WTC11 (cell line): ENCODE data around the gene FAM171A1. TPM values are rescaled to one million over a fixed set of nuclear protein-coding genes. Genes with fewer than 3 reads are reported as not detected.

ENCODE experiments used
- ATAC-seq: fragments of 200-7000 bp; cut with Tn5 transposase; 2 replicates; pipeline ENCODE4 v1.10.0; 2021; ENCODE audit warnings: mild to moderate bottlenecking, moderate library complexity
- CTCF ChIA-PET: fragments of 300-600 bp; sonication (Branson Sonifier 250); formaldehyde crosslinking; loops from one replicate; lab custom pipeline; 2021; ENCODE audit warnings: antibody characterized with exemption; lab: Charles Lee
- POLR2A ChIA-PET: fragments of 350-600 bp; sonication (Branson Sonifier 250); formaldehyde crosslinking; loops from one replicate; lab custom pipeline; 2021; ENCODE audit warnings: antibody characterized with exemption; lab: Charles Lee
- DNase-seq: peaks from one replicate; pipeline ENCODE4 v3.0.0; 2021; ENCODE audit warnings: low spot score
- H3K27ac Mint-ChIP-seq: 2 replicates; pipeline ENCODE4 v1.8.0; 2021; ENCODE audit warnings: mixed read lengths
- H3K27me3 Mint-ChIP-seq: 2 replicates; pipeline ENCODE4 v1.8.0; 2021; ENCODE audit warnings: low read depth, mild to moderate bottlenecking, moderate library complexity, mixed read lengths
- H3K36me3 Mint-ChIP-seq: 2 replicates; pipeline ENCODE4 v1.8.0; 2021; ENCODE audit warnings: mixed read lengths
- H3K4me1 Mint-ChIP-seq: 2 replicates; pipeline ENCODE4 v1.8.0; 2022; ENCODE audit warnings: mixed read lengths
- H3K4me3 Mint-ChIP-seq: 2 replicates; pipeline ENCODE4 v1.8.0; 2021; ENCODE audit warnings: mild to moderate bottlenecking, moderate library complexity, mixed read lengths
- H3K9me3 Mint-ChIP-seq: 2 replicates; pipeline ENCODE4 v1.8.0; 2021; ENCODE audit warnings: mixed read lengths
- FOXK1 ChIP-seq: sonication (generic); formaldehyde crosslinking; IDR thresholded peaks from 2 replicates; pipeline ENCODE4 v1.8.0; 2022; ENCODE audit warnings: mild to moderate bottlenecking, moderate library complexity, missing genetic modification reagents
- GRHL2 ChIP-seq: fragments of 250-450 bp; sonication (Bioruptor Pico); IDR thresholded peaks from 2 replicates; pipeline ENCODE4 v1.8.0; 2022; ENCODE audit warnings: mild to moderate bottlenecking, moderate library complexity; ENCODE audit not compliant: insufficient replicate concordance, severe bottlenecking
- IRF2 ChIP-seq: sonication (generic); formaldehyde crosslinking; IDR thresholded peaks from 2 replicates; pipeline ENCODE4 v1.8.0; 2022; ENCODE audit warnings: low read depth, missing genetic modification reagents, borderline replicate concordance
- NFATC4 ChIP-seq: fragments of 250-450 bp; sonication (Bioruptor Pico); IDR thresholded peaks from 2 replicates; pipeline ENCODE4 v1.9.0; 2021; ENCODE audit warnings: mild to moderate bottlenecking
- OVOL2 ChIP-seq: fragments of 250-450 bp; sonication (Bioruptor Pico); IDR thresholded peaks from 2 replicates; pipeline ENCODE4 v1.9.0; 2021; ENCODE audit warnings: mild to moderate bottlenecking, borderline replicate concordance
- PRRX2 ChIP-seq: fragments of 250-450 bp; sonication (Bioruptor Pico); IDR thresholded peaks from 2 replicates; pipeline ENCODE4 v1.8.0; 2021; ENCODE audit warnings: mild to moderate bottlenecking
- ZBTB21 ChIP-seq: sonication (generic); formaldehyde crosslinking; IDR thresholded peaks from 2 replicates; pipeline ENCODE4 v1.8.1; 2023; ENCODE audit warnings: mild to moderate bottlenecking, missing genetic modification reagents, borderline replicate concordance
- ZNF121 ChIP-seq: sonication (generic); formaldehyde crosslinking; IDR thresholded peaks from 2 replicates; pipeline ENCODE4 v1.8.0; 2023; ENCODE audit warnings: missing genetic modification reagents
- ZNF317 ChIP-seq: sonication (generic); formaldehyde crosslinking; IDR thresholded peaks from 2 replicates; pipeline ENCODE4 v1.8.1; 2023; ENCODE audit warnings: low read depth, mild to moderate bottlenecking, moderate library complexity, missing genetic modification reagents, borderline replicate concordance
- ZNF416 ChIP-seq: fragments of 250-450 bp; sonication (Bioruptor Pico); IDR thresholded peaks from 2 replicates; pipeline ENCODE4 v1.9.0; 2021; ENCODE audit warnings: mild to moderate bottlenecking, inconsistent platforms
- total RNA-seq: library from RNA; stranded (reverse); gene quantifications from 3 replicates; pipeline ENCODE4 v1.2.3, GENCODE V29; 2021
- TF ChIP-seq, protein P1 (sequence below): fragments of 250-450 bp; sonication (Bioruptor Pico); IDR thresholded peaks from 2 replicates; pipeline ENCODE4 v1.9.0; 2021; ENCODE audit warnings: moderate library complexity, mild to moderate bottlenecking, inconsistent platforms, borderline replicate concordance
- TF ChIP-seq, protein P2 (sequence below): sonication (generic); formaldehyde crosslinking; IDR thresholded peaks from 2 replicates; pipeline ENCODE4 v1.8.1; 2022; ENCODE audit warnings: mild to moderate bottlenecking, moderate library complexity, missing genetic modification reagents
- TF ChIP-seq, protein P3 (sequence below): fragments of 250-450 bp; sonication (Bioruptor Pico); IDR thresholded peaks from 2 replicates; pipeline ENCODE4 v1.9.0; 2021; ENCODE audit warnings: mild to moderate bottlenecking, borderline replicate concordance
- TF ChIP-seq, protein P4 (sequence below): sonication (generic); formaldehyde crosslinking; IDR thresholded peaks from 2 replicates; pipeline ENCODE4 v1.8.0; 2023; ENCODE audit warnings: missing genetic modification reagents, mild to moderate bottlenecking, borderline replicate concordance
- TF ChIP-seq, protein P5 (sequence below): sonication (generic); formaldehyde crosslinking; IDR thresholded peaks from 2 replicates; pipeline ENCODE4 v1.8.0; 2022; ENCODE audit warnings: mild to moderate bottlenecking, missing genetic modification reagents
- TF ChIP-seq, protein P6 (sequence below): fragments of 200-600 bp; IDR thresholded peaks from 2 replicates; pipeline ENCODE4 v1.8.0; 2022; ENCODE audit warnings: antibody characterized with exemption
- TF ChIP-seq, protein P7 (sequence below): fragments of 250-450 bp; sonication (Bioruptor Pico); IDR thresholded peaks from 2 replicates; pipeline ENCODE4 v1.9.0; 2021; ENCODE audit warnings: mild to moderate bottlenecking

Gene FAM171A1
- total RNA-seq, 1 experiment from 2014 or later, result 33.9 TPM

DNA sequence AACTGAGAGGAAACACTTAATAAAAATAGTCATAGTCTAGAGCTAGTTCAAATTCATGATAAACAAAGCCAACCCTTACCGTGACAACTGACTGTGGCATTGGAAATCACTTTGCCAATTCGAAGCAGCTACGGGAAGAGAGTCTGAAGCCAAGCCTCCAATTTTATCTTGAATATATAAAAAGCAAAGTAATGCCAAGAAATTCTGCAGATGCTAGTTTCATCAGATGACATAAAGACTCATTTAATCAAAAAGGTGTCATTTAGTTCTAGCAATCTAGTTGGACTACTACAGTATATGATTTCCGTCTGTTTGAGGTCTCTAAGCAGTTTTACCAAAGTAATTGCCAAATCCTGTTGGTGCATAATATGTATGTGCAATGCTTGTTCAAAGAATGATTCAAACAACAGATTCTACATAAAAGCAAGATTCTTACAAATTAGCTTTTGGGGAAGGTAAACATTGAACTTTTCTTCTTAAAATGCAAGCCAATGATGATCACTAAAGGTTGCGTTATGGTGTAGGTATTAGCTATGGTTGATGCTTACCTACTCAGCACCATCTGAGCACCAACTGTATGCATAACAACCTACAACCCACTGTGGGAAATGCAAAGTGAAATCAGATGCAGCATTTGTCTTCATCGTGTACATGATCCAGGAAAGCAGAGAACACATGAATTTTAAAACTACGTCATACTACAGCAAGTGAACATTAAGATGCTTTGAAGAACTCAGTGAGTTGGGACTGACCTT lies 2.8 kb downstream of the FAM171A1 start:
- ATAC-seq, result no peak
- no peak overlapping the region; the same call in 1 of the 2 replicates for H3K4me3 Mint-ChIP-seq
- H3K36me3 Mint-ChIP-seq, result peaks cover 9% of the 10 kb centered on the region
- H3K27ac Mint-ChIP-seq, result no peak overlapping the region
- ChIA-PET POLR2A (interaction anchor here (0.6 kb wide), 1 partner anchor 697 kb away, joined by 4 read pairs; no protein-coding TSS in a partner anchor), CTCF (interaction anchor here (1.2 to 1.4 kb wide), 2 partner anchors 10 to 116 kb away, joined by 3 read pairs; no protein-coding TSS in a partner anchor)
- no peak for DNase-seq
- TF ChIP-seq, protein P1, sequence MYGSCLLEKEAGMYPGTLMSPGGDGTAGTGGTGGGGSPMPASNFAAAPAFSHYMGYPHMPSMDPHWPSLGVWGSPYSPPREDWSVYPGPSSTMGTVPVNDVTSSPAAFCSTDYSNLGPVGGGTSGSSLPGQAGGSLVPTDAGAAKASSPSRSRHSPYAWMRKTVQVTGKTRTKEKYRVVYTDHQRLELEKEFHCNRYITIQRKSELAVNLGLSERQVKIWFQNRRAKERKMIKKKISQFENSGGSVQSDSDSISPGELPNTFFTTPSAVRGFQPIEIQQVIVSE (CRISPR knock-in tag), result no peak
- TF ChIP-seq, protein P2, sequence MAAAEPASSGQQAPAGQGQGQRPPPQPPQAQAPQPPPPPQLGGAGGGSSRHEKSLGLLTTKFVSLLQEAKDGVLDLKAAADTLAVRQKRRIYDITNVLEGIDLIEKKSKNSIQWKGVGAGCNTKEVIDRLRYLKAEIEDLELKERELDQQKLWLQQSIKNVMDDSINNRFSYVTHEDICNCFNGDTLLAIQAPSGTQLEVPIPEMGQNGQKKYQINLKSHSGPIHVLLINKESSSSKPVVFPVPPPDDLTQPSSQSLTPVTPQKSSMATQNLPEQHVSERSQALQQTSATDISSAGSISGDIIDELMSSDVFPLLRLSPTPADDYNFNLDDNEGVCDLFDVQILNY (CRISPR knock-in tag), result no peak
- TF ChIP-seq GRHL2 (CRISPR knock-in tag), result no peak
- TF ChIP-seq, protein P3, sequence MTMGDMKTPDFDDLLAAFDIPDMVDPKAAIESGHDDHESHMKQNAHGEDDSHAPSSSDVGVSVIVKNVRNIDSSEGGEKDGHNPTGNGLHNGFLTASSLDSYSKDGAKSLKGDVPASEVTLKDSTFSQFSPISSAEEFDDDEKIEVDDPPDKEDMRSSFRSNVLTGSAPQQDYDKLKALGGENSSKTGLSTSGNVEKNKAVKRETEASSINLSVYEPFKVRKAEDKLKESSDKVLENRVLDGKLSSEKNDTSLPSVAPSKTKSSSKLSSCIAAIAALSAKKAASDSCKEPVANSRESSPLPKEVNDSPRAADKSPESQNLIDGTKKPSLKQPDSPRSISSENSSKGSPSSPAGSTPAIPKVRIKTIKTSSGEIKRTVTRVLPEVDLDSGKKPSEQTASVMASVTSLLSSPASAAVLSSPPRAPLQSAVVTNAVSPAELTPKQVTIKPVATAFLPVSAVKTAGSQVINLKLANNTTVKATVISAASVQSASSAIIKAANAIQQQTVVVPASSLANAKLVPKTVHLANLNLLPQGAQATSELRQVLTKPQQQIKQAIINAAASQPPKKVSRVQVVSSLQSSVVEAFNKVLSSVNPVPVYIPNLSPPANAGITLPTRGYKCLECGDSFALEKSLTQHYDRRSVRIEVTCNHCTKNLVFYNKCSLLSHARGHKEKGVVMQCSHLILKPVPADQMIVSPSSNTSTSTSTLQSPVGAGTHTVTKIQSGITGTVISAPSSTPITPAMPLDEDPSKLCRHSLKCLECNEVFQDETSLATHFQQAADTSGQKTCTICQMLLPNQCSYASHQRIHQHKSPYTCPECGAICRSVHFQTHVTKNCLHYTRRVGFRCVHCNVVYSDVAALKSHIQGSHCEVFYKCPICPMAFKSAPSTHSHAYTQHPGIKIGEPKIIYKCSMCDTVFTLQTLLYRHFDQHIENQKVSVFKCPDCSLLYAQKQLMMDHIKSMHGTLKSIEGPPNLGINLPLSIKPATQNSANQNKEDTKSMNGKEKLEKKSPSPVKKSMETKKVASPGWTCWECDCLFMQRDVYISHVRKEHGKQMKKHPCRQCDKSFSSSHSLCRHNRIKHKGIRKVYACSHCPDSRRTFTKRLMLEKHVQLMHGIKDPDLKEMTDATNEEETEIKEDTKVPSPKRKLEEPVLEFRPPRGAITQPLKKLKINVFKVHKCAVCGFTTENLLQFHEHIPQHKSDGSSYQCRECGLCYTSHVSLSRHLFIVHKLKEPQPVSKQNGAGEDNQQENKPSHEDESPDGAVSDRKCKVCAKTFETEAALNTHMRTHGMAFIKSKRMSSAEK (CRISPR knock-in tag), result no peak
- no peak for TF ChIP-seq IRF2 (CRISPR knock-in tag)
- TF ChIP-seq, protein P4, sequence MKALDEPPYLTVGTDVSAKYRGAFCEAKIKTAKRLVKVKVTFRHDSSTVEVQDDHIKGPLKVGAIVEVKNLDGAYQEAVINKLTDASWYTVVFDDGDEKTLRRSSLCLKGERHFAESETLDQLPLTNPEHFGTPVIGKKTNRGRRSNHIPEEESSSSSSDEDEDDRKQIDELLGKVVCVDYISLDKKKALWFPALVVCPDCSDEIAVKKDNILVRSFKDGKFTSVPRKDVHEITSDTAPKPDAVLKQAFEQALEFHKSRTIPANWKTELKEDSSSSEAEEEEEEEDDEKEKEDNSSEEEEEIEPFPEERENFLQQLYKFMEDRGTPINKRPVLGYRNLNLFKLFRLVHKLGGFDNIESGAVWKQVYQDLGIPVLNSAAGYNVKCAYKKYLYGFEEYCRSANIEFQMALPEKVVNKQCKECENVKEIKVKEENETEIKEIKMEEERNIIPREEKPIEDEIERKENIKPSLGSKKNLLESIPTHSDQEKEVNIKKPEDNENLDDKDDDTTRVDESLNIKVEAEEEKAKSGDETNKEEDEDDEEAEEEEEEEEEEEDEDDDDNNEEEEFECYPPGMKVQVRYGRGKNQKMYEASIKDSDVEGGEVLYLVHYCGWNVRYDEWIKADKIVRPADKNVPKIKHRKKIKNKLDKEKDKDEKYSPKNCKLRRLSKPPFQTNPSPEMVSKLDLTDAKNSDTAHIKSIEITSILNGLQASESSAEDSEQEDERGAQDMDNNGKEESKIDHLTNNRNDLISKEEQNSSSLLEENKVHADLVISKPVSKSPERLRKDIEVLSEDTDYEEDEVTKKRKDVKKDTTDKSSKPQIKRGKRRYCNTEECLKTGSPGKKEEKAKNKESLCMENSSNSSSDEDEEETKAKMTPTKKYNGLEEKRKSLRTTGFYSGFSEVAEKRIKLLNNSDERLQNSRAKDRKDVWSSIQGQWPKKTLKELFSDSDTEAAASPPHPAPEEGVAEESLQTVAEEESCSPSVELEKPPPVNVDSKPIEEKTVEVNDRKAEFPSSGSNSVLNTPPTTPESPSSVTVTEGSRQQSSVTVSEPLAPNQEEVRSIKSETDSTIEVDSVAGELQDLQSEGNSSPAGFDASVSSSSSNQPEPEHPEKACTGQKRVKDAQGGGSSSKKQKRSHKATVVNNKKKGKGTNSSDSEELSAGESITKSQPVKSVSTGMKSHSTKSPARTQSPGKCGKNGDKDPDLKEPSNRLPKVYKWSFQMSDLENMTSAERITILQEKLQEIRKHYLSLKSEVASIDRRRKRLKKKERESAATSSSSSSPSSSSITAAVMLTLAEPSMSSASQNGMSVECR (CRISPR knock-in tag), result no peak
- TF ChIP-seq, protein P5, sequence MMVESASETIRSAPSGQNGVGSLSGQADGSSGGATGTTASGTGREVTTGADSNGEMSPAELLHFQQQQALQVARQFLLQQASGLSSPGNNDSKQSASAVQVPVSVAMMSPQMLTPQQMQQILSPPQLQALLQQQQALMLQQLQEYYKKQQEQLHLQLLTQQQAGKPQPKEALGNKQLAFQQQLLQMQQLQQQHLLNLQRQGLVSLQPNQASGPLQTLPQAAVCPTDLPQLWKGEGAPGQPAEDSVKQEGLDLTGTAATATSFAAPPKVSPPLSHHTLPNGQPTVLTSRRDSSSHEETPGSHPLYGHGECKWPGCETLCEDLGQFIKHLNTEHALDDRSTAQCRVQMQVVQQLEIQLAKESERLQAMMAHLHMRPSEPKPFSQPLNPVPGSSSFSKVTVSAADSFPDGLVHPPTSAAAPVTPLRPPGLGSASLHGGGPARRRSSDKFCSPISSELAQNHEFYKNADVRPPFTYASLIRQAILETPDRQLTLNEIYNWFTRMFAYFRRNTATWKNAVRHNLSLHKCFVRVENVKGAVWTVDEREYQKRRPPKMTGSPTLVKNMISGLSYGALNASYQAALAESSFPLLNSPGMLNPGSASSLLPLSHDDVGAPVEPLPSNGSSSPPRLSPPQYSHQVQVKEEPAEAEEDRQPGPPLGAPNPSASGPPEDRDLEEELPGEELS, result no peak
- no peak for TF ChIP-seq NFATC4 (CRISPR knock-in tag)
- TF ChIP-seq ZNF416 (CRISPR knock-in tag), result no peak
- TF ChIP-seq FOXK1 (CRISPR knock-in tag), result no peak
- TF ChIP-seq ZNF317 (CRISPR knock-in tag), result no peak
- TF ChIP-seq, protein P6, sequence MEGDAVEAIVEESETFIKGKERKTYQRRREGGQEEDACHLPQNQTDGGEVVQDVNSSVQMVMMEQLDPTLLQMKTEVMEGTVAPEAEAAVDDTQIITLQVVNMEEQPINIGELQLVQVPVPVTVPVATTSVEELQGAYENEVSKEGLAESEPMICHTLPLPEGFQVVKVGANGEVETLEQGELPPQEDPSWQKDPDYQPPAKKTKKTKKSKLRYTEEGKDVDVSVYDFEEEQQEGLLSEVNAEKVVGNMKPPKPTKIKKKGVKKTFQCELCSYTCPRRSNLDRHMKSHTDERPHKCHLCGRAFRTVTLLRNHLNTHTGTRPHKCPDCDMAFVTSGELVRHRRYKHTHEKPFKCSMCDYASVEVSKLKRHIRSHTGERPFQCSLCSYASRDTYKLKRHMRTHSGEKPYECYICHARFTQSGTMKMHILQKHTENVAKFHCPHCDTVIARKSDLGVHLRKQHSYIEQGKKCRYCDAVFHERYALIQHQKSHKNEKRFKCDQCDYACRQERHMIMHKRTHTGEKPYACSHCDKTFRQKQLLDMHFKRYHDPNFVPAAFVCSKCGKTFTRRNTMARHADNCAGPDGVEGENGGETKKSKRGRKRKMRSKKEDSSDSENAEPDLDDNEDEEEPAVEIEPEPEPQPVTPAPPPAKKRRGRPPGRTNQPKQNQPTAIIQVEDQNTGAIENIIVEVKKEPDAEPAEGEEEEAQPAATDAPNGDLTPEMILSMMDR, result no peak
- no peak for TF ChIP-seq OVOL2 (CRISPR knock-in tag)
- TF ChIP-seq PRRX2 (CRISPR knock-in tag), result no peak
- no peak for TF ChIP-seq ZBTB21
- TF ChIP-seq ZNF121 (CRISPR knock-in tag), result no peak
- TF ChIP-seq, protein P7, sequence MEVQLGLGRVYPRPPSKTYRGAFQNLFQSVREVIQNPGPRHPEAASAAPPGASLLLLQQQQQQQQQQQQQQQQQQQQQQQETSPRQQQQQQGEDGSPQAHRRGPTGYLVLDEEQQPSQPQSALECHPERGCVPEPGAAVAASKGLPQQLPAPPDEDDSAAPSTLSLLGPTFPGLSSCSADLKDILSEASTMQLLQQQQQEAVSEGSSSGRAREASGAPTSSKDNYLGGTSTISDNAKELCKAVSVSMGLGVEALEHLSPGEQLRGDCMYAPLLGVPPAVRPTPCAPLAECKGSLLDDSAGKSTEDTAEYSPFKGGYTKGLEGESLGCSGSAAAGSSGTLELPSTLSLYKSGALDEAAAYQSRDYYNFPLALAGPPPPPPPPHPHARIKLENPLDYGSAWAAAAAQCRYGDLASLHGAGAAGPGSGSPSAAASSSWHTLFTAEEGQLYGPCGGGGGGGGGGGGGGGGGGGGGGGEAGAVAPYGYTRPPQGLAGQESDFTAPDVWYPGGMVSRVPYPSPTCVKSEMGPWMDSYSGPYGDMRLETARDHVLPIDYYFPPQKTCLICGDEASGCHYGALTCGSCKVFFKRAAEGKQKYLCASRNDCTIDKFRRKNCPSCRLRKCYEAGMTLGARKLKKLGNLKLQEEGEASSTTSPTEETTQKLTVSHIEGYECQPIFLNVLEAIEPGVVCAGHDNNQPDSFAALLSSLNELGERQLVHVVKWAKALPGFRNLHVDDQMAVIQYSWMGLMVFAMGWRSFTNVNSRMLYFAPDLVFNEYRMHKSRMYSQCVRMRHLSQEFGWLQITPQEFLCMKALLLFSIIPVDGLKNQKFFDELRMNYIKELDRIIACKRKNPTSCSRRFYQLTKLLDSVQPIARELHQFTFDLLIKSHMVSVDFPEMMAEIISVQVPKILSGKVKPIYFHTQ (CRISPR knock-in tag), result no peak
- TF ChIP-seq, all 79 proteins: peak for 0
- Mint-ChIP-seq H3K9me3 (peaks cover 11% of the 10 kb centered on the region), H3K27me3 (peaks cover 15% of the 10 kb centered on the region), H3K4me1 (peaks cover 21% of the 10 kb centered on the region)
